Activated CD4-positive, alpha-beta T cell treated with anti-CD3 and anti-CD28 coated beads, Interleukin-2, amount 50 U/mL, for 24 hours (primary cell): ENCODE results near the gene BUD13.

Experiments used
- DNase-seq, 2 donors: peaks; one replicate each; pipeline ENCODE4 v3.0.0-alpha.2; 2020; ENCODE audit warnings: low read depth in 1 of 2, low spot score in 1 of 2

BUD13 gene

GRCh38 chr11:116720895-116721294, 51.9 kb downstream of the BUD13 start:
- no peak for DNase-seq

- no peak for DNase-seq
These were observed 53.8 kb downstream of the BUD13 start for GRCh38 chr11:116718955-116719501.

GRCh38 chr11:116716621-116717020, 56.2 kb downstream of the BUD13 start:
- DNase-seq: no peak

GRCh38 chr11:116715383-116715782, 57.4 kb downstream of the BUD13 start:
- DNase-seq: no peak

- no peak for DNase-seq
These were observed 57.9 kb downstream of the BUD13 start for GRCh38 chr11:116714902-116715301.

GRCh38 chr11:116712428-116712827, 60.4 kb downstream of the BUD13 start:
- DNase-seq: no peak

GRCh38 chr11:116710762-116711161, 62.0 kb downstream of the BUD13 start:
- no peak for DNase-seq

DNA sequence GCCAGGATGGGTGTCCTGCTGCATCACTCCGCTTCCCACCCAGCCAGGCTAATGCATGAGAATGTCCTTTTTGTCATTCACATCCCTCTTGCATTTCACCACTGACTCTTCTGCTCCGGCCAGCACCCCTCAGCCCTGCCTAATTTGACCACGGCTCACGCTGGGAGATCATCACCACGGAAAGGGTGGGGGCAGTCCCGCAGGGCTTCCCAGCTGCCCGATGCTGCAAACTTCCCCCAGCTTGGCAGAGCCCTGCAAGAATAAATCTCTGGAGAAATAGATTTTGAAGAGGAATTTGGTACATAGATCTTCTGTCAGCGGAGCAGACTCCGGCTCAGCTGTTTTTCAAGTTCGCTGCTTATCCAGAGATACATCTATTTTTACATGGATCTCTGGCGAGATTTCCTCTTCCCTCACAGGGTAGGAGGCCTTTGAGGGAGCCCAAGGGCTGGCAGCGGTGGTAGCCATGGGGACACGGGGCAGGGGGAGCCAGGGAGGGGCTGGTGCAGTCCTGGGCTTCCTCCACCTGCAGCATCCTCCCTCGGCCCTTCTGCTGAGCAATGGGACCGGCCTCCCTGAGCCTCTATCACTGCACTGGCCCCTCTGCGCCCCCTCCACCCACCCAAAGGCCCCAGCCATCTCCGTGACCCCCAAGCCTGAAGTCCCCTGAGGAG, 62.6 kb downstream of the BUD13 start:
- no peak for DNase-seq

GRCh38 chr11:116707746-116708145, 65.0 kb downstream of the BUD13 start:
- no peak for DNase-seq

DNA sequence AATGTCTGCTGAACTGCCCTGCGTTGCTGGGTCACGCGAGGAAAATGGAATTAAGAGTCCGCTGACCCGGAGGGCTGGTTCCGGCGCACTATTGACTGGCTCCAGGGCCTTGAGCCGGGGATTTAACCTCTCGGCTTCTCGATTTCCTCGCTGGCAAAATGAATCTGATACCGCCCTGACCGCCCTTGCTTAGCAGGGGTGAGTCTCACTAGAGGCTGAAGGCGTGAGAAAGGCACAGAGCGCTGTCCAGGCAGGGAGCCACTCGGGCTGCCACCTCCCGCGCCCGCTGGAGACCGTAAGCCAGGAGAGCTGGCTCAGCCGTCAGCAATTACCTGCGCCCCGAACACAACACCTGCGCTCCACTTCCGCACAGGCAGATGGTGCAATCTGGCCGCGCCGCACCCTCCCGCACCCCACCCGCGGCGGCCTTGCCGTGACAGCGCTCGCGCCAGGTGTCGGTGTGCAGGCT, 65.6 kb downstream of the BUD13 start:
- no peak for DNase-seq

DNA sequence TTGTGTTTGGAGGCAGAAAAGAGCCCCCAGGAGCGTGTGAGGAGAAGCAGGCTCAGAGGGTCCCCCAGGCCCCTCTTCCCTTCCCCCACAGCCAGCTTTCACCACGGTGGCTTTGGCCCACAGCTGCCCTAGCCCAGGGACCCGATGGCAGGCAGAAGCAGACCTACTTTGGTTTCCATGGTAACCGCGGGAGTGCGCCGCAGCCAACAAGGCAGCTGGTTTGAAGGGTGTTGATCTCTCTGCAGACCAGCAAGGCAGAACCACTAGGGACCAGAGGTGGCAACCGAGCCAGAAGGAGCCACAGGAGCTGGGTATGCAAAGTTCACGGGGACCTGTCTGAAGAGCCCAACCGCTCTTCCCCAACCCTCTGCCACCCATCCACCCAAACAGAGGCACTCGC, 69.4 kb downstream of the BUD13 start:
- no peak for DNase-seq

DNA sequence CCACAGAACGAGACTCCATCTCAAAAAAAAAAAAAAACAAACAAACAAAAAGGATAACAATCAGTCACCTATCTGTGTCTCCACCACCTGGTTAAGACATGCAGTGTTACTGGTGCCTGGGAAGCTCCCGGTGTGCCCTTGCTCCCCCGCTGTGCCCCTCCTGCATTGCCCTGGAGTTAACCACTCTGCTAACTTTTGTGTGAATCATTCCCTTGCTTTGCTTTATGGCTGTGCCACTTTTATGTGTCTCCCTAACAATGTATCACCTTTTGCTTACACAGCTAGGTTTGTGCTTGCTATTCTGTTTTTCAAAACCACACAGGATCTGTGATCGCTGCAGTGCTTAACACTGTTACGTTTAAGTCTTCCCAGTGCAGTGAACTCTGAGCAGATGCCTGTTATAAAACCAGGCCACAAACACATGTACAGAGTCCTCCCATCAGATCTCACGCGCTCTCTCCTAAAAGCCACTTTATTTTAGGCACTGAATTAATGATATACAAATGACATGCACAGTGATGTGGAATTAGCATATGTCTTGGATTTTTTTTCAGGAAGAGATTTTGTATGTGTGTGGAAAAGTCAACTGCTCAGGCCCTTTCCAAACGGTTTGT, 69.9 kb downstream of the BUD13 start:
- DNase-seq: no peak

DNA sequence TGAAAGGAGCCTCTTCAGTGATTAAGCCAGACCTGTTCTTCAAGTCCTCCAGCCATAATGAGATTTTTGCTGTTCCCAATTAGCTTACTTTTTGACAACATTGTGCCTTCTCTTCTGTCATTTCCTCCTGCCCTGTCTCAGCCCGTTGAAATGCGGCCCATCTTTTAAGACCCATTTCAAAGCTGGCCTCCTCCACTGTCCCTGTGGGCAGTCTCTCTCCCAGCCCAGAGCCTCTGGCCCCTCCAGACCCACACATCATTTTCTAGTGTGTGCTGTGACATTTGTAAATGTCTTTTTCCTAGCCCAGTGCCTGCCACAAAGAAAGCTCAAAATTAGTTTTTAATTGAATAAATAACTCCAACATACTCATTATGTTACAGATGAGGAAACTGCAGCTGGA, 70.9 kb downstream of the BUD13 start:
- DNase-seq: no peak

- no peak for DNase-seq
These were observed 71.4 kb downstream of the BUD13 start for GRCh38 chr11:116701297-116701801.

- no peak for DNase-seq
These were observed 72.1 kb downstream of the BUD13 start for GRCh38 chr11:116700586-116701220.
